Skin of body (tissue), 2 donors: ENCODE results near the gene TMEM238. TPM values are rescaled to one million over a fixed set of nuclear protein-coding genes. Genes with fewer than 3 reads are reported as not detected.

ENCODE experiments used
- DNase-seq: peaks from one replicate; lab custom pipeline; 2025; lab: John Stamatoyannopoulos, UW
- total RNA-seq: library from RNA; depleted of rRNA; stranded (reverse); fragments of >200 nt; gene quantifications from one replicate; pipeline ENCODE4 v1.2.3, GENCODE V29; 2014

TMEM238 gene
- total RNA-seq, 1 donor from 2014 or later = 0.30 TPM

DNA sequence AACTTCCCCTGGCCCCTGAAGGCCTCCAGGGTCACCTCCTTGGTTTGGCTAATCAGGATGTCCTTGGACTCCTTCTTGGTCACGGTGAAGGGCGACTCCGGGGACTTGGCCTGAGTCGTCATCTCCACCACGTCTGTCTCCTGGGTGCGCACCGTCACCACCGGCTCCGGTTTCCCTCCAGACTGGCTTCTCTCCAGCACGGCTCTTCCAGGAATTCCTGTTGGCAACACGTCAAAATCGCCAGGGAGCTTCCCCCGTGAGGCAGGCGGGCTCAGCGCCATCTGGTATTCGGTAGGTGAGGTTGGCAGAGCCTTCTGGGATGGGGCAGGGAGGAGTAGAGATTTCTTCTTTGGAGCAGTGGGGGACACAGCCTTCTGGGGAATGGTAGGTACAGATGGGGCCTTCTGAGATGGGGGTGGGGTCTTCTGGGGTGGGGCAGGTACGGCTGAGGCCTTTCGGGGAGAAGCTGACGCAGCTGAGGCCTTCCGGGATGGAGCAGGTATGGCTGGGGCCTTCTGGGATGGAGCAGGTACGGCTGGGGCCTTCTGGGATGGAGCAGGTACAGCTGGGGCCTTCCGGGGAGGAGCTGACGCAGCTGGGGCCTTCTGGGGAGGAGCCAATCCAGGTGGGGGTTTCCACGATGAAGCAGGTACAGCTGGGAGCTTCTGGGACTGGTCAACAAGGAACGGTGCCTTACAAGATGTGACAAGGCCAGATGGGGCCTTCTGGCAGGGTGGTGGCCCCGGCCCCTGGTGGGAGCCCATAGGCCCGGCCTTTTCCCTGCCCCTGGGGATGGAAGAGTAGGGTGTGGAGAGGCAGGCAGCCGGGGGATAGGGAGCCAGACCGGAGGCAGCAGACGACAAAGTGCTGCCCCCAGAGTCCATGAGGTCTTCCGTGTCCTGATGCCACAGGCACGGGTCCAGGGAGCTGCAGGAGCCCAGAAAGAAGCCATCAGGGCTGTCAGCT lies 24.9 kb downstream of the TMEM238 start:
- DNase-seq = no peak

DNA sequence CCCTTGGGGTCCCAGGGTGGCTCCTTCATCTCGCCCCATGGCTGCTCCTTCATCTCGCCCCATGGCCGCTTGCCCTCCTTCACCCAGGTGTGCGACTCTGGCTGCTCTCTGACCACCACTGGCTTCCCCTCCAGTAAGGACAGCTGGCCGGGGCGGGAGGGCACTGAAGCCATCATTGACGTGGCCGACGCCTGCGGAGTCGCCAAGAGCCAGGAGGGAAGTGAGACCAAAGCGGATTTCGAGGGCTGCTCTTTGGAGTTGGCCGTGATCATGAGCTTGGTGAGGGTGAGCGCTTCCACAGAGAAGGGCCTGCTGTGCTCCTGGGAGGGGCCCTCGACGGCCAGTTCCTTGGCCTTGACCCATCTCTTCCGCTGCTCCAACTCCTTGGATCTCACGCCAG lies 25.6 kb downstream of the TMEM238 start:
- DNase-seq = no peak

DNA sequence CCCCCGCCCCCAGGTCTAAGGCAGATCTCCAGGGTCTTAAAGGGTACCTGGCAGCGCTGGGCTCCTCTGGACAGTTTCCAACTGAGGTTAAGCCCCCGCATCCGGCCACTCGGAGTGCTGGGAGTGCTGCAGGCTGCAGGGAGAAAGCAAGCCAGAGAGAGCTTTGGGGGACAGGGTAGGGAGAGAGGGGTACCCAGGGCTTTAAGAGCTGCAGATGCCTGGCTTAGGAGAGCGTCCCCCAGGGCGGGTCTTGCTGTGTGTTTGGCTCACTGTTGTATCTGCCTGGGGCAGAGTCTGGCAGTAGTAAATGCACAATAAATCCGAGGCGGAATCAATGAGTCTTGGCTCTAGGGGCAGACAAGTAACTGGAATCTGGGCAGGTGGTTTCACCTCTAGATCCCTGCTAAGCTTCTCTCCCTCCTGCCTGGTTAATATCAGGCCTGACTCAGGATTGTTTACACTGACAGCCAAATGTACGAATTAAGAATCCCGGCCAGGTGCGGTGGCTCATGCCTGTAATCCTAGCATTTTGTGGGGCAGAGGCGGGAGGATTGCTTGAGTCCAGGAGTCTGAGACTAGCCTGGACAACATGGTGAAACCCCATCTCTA lies 28.8 kb downstream of the TMEM238 start:
- DNase-seq = no peak

DNA sequence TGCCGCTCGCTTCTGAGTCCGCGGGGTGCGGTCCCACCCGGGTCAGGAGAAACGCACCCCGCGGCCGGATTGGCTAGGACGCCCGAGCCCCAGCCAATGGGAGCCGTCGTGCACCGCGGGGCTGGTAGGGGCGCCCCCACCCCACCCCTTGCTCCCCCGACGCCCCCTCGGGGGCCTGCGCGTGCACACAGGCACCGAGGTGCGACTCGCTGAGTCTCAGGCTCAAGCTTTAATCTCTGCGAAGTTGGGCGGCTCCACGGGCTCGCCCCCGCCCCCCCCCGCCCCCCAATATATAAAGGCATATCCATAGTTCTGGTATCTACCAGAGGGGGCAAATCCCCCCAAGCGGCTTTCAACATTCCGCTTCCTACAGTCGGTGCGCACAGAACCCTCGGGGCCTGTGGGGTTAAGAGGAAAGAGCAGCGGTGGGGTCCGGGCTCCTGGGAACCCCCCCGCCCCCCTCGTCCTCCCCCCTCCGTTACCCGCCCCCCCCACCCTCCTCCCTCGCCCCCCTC lies 29.3 kb downstream of the TMEM238 start, which contains the start of gene COX6B2:
Gene COX6B2 (minus strand): TSS at position 22 of the 515 bp plus-strand sequence. CDS start 198 bp downstream, outside the sequence.
- no peak for DNase-seq

DNA sequence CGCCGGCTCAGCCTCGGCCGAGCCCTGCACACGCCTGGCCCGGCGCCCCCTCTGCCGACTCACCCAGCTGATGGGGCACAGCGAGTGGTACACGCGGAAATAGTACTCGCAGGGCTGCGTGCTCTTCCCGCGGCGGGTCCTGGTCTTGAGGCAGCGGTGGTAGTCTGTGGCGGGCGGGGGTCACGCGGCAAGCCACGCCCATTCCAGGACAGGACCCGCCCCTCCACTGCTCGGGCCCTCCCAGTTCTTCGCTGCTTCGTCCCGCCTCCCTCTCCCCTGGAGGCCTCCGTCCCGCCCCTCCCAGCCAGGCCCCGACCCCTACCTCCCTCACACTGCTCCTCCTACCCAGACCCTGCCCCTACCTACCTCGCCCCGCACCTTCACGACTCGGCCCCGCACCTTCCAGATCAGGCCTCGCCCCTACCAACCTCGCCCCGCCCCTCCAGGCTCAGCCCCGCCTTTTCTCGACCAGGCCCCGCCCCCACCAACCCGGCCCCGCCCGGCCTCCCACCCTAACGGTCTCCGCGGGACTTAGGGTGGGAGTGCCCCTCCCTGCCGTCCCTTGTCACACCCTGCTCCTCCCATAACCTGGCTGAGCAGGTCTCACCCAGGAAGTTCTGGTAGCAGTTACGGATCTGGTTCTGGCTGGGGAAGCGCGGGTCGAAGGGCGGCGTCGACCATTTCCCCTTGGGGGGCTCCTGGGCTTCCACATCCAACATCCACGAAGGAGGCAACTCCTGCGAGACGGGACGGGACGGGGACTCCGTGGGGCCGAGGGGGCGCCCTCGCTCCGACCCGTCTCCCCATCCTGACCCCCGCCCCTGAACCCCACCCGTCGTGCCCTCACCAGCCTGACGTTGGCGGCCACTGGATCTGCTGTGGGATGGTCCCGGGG lies 30.0 kb downstream of the TMEM238 start:
- no peak for DNase-seq

DNA sequence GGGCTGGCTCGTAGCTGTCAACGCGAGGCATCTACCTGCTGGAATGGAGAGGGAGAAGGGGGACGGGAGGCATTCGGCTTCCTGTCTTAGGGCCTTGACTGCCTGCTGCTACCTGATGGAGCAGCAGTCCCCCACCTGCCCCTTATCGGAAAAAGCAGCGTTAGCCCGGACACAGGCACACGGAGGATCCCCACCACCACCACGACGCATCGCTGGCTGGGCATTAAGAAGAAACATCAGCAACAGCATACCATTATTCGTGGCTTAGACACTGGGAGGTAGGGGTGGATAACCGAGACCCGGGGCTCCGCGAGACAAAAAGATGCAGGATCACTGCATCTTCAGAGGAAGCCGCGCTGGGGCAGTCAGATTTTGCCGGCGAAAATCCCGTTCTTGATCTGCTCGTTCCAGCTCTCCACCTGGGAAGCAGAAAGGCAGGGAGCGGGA lies 30.7 kb downstream of the TMEM238 start:
- no peak for DNase-seq

GRCh38 chr19:55352549-55353145 lies 31.4 kb downstream of the TMEM238 start:
- no peak for DNase-seq

DNA sequence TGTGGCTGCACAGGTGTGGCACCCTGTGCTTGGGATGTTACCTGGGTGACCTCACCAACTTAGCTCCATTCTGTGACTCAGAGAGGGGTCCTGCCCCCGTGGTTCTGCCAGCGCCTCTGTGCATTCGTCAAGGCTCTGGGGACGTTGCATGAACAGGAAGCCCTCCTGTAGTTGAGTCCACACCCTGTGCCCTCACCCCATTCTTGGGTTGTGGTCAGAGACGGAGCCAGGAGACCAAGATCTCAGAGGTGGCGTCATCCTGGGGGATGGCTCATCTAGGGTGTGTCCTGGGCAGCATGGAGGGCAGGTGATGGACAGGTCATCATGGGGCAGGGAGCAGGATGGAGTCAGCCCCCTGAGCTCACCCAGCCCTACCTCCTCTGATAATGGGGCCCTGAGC lies 32.1 kb downstream of the TMEM238 start:
- no peak for DNase-seq

DNA sequence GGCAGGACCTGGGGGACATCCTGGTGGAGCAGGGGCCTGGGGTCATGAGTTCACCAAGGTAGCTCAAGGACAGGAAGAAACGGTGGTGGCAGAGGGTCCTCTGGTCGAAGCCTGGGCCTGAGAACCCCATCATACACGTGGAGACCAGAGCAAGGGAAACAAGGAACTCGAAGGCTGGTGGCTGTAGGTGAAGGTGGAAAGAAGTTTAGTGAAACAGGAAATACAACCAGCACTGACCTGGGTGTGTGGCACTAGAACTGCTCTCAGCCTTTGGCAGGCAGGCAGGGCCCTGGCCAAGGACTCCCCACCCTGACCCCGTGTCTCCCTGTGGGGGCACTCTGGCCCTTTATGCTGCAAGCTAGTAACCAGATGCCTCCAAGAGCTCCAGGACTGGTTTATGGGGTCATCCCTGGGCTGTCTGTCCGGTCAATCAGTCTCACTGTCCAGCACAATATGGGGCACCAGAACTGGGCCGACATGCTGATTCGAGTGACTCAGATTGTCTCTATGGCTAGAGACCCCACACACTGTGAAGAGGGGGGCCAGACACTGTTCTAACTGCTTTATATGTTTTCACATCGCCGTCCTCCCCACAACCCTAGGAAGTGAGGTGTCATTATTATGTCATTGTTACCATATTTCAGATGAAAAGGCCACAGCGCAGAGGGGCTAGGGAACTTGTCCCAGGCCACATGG lies 33.3 kb downstream of the TMEM238 start:
- DNase-seq = no peak

- DNase-seq = no peak
Measured at GRCh38 chr19:55348317-55349034, 35.6 kb downstream of the TMEM238 start.

GRCh38 chr19:55347442-55348009 lies 36.6 kb downstream of the TMEM238 start:
- DNase-seq = no peak

DNA sequence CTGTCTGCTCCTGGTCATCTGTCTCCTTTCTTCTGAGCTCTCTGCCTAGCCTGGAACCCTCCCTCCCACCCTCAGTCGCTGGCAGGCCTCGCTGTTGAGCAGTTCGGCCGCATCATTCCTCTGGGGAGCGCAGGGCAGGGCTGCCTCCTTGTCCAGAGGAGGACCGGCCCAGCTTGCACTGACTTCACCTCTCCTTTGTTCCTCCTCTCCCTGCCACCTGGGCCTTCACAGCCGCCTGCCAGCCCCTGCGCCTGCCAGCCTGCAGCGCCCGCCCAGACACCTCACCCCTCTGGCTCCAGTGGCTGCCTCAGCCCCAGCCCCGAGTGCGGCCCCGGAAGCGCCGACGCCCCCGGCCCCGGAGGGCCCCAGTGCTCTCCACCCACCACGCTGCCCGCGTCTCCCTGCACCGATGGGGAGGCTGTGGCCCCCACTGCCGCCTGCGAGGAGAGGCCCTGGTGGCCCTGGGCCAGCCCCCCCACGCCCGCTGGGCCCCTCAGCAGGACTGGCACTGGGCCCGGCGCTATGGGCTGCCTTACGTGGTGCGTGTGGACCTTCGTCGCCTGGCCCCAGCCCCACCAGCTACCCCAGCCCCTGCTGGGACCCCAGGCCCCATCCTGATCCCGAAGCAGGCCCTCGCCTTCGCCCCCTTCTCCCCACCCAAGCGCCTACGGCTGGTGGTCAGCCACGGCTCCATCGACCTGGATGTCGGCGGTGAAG lies 37.2 kb downstream of the TMEM238 start:
- DNase-seq = no peak

DNA sequence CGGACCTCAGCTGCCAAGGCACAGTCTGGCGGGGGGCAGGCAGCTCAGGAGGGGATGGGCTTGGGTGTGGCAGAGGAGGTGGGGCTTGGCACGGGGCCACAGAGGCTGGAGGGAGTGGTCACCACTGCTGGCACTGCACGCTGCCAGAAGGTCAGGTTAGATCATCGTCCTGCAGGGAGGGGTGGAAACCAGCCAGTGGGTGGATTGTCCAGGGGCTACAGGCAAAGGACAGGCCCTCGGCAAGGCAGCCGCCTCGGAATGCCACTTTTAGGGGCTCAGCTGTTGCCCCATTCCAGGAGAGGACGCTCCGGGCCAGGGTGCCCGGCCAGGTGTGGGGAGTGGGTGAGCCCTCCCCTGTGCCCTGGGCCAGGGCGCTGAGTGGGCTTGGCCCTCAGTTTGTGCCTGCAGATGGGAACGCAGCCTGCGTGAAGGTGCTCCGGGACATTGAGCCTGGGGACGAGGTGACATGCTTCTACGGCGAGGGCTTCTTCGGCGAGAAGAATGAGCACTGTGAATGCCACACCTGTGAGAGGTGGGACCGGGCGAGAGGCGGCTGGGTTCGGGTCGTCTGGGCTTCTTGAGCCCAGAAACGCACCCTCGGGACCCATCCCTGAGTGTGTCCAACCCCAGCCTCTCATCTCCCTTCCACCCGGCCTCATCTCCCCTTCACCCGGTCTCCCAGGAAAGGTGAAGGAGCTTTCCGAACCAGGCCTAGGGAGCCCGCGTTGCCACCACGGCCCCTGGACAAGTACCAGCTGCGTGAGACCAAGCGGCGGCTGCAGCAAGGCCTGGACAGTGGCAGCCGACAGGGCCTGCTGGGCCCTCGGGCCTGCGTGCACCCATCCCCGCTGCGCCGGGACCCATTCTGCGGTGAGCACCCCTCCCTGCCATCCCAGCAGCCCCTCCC lies 38.0 kb downstream of the TMEM238 start:
- DNase-seq = no peak

DNA sequence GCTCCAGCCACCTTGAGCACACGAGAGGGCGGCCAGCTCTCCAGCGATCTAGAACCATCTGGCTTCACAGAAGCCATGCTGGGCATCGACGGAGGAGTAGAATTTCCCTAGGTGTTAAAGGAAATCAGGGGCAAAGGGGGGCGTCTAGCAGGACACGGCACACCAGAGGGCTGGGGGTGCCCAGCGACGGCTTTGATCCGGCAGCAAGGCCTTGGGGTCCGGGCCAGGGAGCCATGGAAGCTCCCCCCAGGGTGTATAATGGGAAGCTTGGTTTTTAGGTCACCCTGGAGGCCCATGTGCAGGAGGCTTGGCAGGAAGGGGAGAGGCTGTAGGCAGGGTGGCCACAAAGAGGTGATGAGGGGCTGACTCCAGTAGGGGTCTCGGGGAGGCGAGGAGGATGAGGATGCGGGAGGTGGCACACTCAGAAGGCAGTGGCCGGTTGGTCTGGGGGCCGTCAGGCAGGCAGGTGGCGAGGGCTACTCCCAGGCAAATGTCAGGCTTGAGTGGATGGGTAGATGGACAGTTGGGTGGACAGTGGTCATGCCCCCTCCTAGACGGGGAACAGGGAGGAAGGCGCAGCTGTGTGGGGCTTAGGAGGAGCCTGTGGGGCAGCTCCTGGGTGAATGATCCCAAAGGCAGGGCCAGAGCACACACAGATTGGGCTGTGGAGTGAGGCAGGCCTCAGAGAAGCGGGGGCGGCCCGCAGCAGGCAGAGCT lies 38.8 kb downstream of the TMEM238 start:
- no peak for DNase-seq

GRCh38 chr19:55344444-55344843 lies 39.6 kb downstream of the TMEM238 start:
- DNase-seq = no peak

- no peak for DNase-seq
Measured at GRCh38 chr19:55341595-55342531, 42.2 kb downstream of the TMEM238 start.
